SKM-1 treated with dmso at 0.1 percent for 144 hours (cell line): ENCODE data around the gene NR3C1.

Source experiments
- DNase-seq: peaks from one replicate; lab custom pipeline; 2025; ENCODE audit not compliant: unreplicated experiment; lab: John Stamatoyannopoulos, UW

NR3C1 gene

GRCh38 chr5:143239882-143240518 is 163.5 kb downstream of the NR3C1 start:
- DNase-seq, result no peak

- no peak for DNase-seq
Observed at GRCh38 chr5:143238620-143239019, 164.9 kb downstream of the NR3C1 start.

DNA sequence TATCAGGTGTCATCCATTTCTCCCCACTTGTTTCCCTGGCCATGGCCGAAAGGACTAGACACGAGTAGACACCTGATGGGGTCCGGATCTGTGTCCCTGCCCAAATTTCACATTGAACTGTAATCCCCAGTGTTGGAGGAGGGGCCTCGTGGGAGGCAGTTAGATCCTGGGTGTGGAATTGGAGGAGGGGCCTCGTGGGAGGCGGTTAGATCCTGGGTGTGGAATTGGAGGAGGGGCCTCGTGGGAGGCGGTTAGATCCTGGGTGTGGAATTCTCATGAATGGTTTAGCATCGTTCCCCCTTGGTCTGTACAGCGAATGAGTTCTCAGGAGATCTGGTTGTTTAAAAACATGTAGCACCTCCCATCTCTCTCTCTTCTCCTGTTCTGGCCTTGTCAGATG is 165.8 kb downstream of the NR3C1 start:
- DNase-seq, result no peak

DNA sequence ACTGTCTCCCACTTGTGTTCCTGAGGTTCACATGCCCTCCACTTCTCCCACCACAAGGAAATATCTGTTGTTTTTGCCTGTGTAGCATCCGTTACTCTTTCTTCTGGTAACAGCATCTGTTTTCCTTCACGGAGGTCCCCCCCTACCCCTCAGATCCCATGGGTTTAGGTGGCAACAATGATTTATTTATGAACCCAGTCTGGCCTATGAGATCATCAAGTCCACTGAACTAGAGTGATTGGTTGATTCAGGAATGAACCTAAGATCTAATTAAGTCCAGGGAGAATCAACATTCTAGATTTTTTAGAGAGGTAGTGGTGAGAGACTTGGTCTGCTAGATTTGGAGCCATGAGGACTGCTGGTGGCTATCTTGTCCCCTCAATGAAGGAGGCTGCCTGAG is 166.8 kb downstream of the NR3C1 start:
- no peak for DNase-seq

GRCh38 chr5:143235423-143235822 is 168.1 kb downstream of the NR3C1 start:
- DNase-seq, result no peak

- no peak for DNase-seq
Observed at GRCh38 chr5:143234162-143234842, 169.2 kb downstream of the NR3C1 start.

GRCh38 chr5:143233031-143233430 is 170.5 kb downstream of the NR3C1 start:
- no peak for DNase-seq

- DNase-seq, result no peak
Observed at GRCh38 chr5:143231973-143232812, 171.3 kb downstream of the NR3C1 start.

DNA sequence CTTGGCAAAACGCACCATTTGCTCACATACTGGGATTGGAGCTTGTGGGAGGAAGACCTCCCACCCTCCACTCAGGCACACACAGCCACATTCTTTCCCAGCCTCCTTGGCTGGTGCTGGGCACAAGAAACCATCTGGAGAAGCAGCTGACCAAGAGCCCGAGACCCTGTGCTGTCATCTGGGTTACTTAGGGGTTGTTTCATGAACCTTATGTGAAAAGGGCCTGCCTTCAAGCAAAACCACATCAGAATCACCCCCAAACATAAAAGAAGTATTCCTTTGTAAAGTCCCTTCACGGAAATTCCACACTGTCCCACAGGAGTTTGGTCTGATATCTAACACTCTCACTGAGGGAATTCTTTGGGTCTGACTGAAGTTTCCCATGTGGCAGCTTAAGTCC is 172.1 kb downstream of the NR3C1 start:
- DNase-seq, result no peak

DNA sequence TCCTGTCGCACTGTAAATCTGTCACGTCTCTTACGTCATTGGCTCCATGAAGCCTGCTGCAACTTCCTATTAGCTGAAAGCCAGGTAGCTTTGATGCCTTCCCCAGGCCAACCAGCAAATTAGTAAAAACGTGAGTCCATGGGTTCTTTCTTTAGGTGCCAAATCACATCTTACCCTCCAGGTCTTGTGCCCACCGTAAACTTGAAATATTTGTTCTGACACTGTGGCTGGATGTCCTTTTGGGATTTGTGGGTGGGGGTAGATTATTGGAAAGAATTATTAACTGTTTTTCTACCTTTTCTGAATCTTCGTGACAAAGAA is 172.8 kb downstream of the NR3C1 start:
- no peak for DNase-seq

DNA sequence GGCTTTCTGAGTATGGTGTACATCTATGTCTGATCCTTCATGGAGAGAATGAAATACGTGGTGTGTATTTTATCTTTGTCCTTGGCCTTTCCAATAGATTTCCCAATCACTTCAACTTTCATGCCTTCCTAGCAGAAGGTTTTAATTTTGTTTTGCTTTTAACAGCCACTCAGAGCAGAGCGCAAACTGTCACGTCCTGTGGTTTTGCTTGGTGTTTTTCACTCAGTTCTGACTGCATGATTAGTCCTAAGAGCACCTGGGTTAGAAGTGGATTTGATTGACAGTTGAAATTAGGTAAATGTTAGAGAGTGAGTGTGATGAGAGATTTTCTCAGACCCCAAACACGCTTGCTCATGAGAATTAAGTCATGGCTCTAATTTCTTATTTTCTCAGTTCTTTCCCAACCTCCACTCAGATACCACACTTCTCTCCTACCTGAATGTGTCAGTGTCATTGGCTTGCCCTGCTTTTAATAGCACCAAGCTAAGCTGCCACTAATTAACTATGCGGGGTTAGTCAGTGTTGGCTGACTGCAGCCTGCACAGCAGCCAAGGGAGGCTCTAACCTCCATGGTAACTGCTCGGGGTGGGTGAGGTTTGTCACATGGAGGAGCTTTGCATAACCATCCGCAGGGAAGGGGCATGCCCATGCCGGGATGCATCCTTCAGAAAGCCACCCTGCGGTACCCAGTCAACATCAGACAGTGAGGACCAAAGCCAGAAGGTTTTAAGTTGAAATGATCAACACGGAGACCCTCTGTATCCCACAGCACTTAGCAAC is 173.4 kb downstream of the NR3C1 start:
- no peak for DNase-seq

DNA sequence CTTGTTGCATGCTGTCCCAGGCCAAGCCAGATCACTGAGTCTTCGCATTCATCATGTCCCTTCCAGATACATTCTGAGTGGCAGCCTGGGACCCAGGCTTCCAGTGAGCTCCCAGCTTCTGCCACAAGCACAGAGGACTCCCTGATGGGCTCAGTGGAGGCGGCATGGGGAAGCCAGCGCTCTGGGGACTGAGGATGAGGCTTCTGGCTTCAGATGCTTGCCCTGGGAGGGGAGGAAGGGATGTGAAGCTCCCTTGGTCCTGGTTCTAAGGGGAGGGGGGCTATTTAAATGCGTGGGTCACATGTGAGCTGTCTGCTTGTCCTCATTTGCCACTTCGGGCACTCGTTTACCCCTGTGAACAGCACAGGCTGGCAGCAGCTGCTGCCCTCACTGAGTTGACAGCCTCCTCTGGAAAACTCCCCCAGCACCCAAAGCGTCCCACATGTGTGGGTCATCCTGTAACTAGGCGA is 174.0 kb downstream of the NR3C1 start:
- no peak for DNase-seq

DNA sequence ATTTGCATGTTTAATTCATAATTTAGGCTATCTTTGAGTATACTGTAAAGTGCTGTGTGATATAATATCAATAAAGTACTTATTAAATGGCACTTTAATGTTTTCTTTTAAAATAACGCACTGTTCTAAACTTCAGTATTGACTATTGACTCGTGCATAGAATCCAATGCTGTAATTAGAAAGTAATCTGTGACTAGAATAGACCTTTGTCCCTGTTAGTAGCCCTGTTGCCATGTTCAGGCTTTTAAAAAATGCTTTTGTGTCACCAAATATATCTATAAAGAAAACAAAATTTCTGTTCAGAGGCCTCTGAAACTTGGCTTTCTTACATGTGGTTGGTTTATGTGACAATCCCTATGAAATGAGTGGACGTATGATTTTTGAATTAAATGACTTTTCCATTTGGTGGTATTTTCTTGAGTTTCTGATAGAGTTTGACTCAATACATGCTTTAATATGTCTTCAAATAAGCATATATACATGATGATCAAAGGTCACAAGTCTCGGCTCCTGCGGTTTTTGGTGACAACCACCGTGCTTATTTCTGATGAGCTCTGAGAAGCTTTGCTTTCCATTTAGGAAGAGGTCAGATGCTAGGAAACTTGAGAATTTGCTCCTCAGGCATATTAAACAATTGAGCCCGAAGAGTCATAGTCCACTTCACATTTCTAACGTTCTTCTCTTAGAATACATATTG is 174.7 kb downstream of the NR3C1 start:
- DNase-seq, result no peak
